Measurements from ENCODE around the gene SDK1.

SDK1 gene

DNA sequence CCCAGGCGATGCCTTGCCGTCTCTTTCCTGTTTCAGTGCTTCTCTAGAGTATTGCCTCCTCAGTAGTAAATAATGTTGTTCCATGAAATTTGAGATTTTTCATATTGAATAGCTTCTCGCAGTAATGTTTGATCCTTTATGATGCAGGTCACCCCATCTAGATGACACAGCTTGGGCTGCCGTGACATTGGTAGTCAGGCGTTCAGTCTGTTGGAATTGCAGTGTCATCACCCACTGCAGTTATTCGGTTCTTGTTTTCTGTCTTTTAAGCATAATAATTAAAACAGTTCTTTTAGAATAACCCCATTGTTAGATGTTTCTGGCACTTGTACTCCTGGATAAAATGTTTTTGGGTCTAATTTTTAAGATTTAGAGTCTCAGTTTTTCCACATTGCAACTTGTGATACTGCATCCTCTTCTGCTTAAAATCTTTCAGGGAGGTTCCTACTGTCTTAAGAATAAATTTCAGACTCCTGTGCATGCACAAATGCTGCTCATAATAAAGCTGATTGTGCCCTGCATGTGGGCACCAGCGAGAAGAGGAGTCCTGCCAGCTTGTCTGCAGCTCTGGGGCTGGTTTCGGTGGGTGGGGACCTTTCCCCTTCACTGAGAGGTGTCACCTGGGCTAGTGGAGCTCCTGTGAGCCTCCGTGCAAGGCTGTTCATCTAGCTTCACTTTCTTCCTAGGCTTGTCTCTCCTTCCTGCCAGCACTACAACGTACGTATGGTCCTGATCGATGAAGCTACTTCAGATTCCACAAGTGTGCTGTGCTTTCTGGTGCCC is 44.8 kb downstream of the SDK1 start:
- DNase-seq, result no peak

DNA sequence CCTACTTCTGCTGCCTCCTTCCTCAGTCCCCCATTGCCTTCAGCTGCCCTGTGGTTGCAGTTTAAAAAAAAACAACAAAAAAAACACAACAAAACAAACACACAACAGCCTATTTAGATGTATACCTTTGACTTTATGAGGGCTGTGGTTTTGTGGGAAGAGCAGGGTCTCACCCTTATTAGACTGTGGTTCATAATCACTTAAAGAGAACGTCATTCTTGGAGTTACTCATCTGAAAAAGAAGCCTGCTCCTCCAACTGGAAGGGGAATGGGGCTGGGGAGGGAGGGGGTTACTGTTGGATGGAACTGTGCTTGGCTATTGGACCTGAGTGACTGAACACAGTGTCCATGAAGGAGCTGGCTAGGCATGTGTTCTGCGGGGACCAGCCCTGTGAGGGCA is 48.1 kb downstream of the SDK1 start:
- no peak for DNase-seq

DNA sequence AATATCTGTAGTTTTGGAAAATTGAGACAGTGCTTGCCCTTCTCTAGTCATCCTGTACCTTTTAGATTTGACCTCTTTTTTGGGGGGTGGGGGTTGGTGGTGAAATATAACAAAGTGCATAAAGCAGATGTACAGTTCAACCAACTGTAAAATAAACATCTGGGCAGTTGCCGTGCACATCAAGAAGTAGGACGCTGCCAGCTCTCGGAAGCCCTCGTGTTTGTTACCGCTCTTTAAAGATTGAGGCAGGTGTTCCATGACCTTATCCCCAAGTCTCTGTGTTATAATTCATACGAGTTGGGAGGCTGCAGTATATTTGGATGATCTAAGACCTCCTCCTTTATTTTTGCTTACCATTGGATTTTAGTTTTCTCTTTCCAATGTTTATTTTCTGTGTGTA is 55.1 kb downstream of the SDK1 start:
- DNase-seq, result no peak

DNA sequence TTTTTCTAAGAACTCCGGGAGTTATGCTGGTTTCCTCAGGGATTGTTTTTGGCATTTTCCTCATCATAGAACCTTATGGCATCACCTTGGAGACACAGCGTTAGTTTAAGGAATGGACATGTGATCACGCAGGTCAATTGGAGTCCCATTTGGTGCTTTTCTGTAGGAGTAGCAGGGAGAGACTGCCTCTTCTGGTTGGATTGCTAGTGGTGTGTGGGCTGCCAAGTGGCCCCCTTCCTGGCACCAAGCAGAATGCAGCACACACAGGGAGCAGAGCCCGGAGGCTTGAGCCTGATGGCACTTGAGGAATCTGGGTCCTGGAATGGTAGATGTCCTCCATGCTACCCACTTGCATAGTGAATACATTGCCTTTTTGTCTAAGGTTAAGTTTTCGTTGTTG is 57.9 kb downstream of the SDK1 start:
- DNase-seq, result no peak

DNA sequence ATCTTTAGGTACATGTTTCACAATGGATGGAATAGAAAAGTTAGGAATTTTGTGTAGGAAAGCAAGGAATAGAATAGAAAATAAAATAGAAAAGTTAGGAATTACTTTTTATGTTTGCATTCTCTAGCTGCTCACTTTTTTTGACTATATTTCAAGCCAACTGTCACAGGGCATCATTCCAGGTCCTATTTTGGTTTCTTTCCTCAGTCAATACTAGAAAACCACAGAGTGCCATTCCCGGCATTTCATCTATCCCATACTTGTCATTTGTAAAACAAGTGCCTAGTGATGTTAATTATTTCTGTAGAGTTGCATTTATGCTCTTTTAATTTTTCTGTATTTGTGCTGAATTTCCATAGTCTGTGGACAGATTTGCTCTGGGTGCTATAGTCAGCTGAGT is 66.2 kb downstream of the SDK1 start:
- no peak for DNase-seq

GRCh38 chr7:3370068-3370830 is 69.2 kb downstream of the SDK1 start:
- DNase-seq, result peak; percentile 37

- DNase-seq, result no peak
Observed at GRCh38 chr7:3370921-3371320, 69.9 kb downstream of the SDK1 start.

GRCh38 chr7:3371601-3372000 is 70.5 kb downstream of the SDK1 start:
- DNase-seq, result no peak

GRCh38 chr7:3374239-3374638 is 73.2 kb downstream of the SDK1 start:
- DNase-seq, result no peak

GRCh38 chr7:3378390-3379150 is 77.5 kb downstream of the SDK1 start:
- no peak for DNase-seq

DNA sequence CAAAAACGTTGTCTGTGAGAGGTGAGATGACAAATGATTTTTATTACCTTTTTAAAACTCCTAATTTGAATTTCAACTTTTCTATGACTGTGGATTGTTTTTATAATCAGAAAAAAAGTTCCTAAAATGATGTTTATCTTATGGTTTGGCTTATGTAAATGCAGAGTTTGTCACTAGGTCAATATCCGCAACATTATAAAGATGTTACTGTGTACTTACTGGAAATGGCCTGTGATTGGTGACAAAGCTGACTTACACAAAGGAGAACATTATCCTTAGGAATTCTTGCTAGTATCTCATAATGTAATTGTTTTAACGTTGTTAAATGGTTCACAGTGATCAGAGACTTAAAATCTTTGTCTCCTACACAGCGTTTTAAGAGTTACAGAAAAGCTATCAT is 79.0 kb downstream of the SDK1 start:
- no peak for DNase-seq

DNA sequence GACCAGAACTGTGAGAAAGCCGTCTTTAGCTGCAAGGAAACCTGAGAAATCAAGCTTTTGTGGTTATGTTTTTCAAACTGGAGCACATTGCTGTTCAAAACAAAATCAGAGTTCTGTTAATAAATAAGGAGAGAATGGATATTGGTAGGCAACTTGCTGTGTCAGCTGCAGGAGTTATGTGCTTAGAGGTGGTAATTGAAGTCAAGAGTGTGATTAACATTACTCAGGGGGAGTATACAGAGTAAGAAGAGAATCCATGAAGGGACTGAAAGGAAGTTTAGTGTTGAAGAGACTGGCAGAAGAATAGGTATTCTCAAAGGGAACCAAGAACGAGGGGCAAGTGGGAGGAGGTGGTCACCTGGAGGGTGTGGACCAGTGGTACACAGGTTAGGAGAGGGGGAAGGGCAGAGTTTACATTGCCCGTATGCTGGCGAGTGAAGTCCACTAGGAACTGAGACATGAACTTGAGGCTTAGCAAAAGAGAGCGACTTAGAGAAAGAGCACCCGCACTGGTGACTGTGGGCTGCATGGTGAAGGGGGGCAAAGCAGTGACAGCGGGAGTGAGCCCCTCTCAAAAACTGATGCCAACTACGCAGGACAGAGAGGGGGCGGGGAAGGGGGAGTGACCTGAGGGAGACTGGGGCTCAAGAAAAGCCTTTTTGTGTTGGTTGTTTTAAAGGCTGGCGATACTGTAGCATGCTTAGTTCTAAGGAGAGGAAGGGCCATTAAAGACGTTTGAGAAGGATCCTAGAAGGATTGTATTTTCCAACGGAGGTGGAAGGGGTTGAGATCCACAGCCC is 80.0 kb downstream of the SDK1 start:
- no peak for DNase-seq

DNA sequence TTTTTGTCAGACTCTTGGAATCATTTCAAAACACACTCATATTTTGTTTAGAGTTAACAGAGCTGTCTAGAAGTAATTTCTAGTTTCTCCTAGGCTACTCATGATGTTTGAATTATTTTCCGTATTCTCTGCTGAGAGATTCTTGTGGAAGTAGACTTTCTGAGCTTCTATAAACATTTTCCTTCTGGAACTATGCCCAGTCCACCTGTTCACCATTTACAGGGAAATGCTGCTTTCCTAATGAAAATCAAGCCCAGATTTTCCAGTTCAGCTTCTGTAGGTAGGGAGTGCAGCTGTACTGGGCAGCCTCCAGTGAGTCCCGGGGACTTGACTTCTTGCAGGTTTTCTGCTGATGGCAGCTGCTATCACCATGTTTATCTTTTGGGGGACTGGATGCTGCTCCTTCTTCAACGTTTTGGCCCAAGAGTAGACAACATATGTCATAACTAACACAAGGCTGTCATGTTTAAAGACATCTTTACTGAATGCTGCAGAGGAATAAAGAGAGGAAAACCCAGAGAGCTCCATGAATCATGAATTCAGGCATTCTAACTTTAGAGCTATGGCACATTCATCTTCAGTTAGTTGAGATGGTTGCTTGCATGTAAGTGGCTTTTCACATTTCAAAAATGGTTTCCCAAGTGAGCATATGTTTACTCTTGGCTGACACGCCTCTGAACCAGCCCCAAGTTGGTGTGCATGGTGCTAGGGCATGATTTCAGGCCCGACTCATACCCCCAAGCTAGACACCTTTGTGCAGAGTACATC is 85.6 kb downstream of the SDK1 start:
- DNase-seq, result no peak

DNA sequence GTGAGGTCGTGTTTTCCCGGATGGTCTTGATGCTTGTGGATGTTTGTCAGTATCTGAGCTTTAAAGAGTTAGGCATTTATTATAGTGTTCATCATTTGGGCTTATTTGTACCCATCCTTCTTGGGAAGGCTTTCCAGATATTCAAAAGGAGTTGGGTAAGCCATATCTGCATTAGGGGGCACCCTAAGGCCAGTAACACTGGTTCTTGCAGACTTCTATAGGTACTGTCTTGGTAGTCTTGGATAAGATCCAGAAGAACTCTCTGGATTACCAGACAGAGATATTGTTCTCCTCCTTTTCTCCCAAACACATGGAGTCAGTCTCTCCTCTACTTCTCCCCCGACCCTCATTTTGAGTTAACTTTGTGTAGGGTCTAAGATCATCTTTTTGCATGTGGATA is 92.8 kb downstream of the SDK1 start:
- DNase-seq, result no peak

DNA sequence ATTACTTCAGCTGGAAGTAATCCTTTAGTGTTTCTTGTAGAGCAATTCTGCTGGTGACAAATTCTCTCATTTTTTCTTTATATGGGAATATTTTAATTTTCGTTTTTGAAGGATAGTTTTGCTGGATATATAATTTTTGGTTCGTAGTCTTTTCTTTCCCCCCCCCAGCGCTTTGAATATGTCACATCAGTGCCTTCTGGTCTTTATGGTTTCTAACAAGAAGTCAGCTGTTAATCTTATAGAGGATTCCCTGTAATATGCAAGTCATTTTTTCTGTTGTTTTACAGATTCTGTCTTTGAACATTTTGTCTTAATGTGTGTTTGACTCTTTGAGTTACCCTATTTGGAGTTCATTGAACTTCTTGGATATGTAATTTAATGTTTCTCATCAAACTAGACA is 96.3 kb downstream of the SDK1 start:
- no peak for DNase-seq

DNA sequence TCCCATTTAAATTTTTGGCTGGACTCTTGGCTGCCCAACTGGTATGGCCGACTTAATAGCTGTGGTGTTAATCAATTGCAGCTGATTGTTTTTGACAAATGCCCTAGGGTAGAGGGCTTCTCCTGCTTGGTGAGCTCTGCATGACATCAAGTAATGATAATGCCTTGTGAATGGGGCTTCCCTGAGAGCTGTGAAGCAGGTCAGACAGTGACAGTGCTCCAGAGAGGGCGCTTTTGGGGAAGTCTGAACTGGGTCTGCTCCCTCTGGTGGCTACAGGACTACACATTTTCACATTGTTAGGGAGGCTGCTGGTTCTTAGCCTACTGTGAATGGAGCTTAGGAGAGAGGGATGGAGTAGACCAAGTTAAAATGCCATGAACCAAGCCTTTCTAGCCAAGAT is 98.8 kb downstream of the SDK1 start:
- no peak for DNase-seq

DNA sequence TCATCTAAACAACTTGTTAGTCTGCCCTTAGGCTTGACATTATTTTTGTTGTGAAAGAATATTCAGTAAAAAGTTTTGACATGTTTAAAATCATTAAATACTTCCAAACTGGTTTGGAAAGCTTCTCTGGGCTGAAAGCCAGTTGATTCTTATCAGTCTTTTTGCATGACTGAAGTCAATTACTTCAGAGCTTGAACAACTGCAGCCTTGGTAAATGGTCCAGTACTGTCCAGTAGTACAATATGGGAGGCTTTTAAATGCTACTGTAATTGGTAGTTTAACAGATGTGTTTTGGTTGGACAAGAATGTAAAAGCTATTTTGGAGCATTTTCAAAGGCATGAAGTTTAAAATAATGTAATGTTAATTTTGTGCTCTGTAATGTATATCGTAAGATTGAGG is 103.4 kb downstream of the SDK1 start:
- DNase-seq, result no peak

- no peak for DNase-seq
Observed at GRCh38 chr7:3408814-3409595, 108.0 kb downstream of the SDK1 start.

- DNase-seq, result no peak
Observed at GRCh38 chr7:3412871-3413270, 111.8 kb downstream of the SDK1 start.

- no peak for DNase-seq
Observed at GRCh38 chr7:3415861-3416312, 114.8 kb downstream of the SDK1 start.

DNA sequence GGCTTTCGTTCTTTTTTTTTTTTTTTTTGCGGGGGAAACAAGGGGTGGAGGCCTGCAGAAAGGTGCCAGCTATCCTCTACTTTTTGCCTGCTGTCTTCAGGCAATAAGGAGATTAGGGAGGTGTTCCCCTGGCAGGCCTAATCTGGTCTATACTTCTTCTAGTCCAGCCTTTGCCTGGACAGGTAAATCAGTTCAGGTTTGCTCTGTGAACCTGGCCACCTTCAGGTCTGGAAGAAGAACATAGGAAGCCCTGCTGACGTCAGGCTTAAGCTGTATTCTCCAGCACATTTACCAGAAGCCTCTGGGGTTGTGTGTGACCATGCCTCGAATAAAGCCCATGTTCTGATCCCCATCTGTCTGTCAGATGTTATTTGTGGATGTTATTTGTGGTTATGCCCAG is 115.4 kb downstream of the SDK1 start:
- DNase-seq, result no peak

All from NCI-H2227 treated with DMSO at 0.1 percent for 48 hours (cell line).